IPS DF 4.7 (cell line): ENCODE data around the gene RUNX2.

ENCODE experiments used
- DNase-seq: peaks from one replicate; pipeline ENCODE4 v3.0.0-alpha.2; 2013; ENCODE audit warnings: low spot score; ENCODE audit errors: extremely low read depth

RUNX2 gene

GRCh38 chr6:45689926-45690615, 361.9 kb downstream of the RUNX2 start:
- DNase-seq = no peak

DNA sequence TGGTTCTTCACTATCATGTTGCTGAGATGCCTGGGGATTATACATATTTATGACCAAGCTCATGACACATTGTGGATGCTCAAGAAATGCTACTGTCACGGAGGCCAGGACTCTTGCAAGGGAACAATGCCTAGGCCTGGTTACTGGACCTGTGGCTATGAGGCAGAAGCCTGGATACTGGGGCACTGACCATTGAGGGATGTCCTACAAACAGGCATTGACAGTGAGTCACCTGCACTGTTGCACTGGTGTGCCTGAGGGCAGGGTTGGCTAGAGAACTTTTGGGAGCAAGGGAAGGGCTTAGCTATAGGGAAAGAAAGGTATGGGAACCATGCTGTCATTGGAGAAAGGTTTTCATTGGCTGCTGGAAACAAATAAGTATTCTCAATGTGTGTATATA, 362.7 kb downstream of the RUNX2 start:
- no peak for DNase-seq

- DNase-seq = no peak
Measured at GRCh38 chr6:45691426-45691825, 363.3 kb downstream of the RUNX2 start.

DNA sequence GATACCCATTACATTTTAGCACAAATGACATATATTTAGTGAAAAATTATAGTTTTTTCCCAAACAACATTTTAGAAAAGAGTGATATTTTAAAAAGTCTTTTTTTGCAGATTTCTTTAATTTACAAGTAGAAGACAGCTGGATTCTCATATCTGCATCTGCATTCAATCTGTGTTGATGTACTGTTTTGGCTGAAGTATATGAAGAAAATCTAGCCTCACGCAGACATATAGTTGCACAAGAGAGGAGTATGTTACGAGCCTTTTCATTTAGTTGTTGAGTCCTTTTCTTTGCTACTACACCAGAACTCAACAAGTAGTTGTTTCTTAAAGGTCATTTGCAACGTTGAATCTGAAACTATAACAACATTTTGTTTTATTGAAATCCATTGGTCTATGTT, 363.9 kb downstream of the RUNX2 start:
- DNase-seq = no peak

DNA sequence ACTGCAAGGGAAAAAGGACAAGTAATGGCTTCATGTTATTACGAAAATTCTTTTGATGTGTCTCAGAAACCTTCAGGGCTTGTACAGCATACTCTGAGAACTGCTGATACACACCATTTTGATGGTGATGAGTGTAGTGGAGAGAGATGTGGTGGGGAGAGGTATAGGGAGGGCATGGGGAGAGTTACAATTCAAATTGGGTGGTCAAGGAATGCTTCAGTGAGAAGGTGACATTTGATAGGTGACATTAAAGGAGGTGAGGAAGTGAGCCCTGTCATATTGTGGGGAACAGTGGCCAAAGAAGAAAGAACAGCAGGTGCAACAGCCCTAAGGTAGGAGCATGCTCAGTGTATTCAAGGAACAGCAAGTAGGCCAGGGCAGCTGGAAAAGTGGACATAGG, 368.6 kb downstream of the RUNX2 start:
- DNase-seq = no peak

DNA sequence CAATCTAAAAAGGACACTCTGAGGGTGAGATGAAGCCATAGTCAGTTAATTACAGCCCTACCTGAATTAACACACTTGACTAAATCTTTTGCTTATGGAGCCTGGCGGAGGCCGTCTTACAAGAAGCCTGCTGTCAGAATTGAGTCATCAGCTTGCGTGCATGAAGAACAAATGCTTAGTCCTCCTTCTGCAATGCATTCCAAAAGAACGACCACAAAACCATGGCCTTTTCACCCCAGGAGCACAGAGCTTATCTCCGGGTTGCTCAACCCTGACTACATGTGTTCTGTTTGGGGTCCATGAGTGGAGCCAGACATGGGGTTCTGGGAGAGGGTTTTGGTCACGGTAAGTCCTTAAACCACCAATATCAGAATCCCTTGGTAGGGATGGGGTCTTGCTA, 369.5 kb downstream of the RUNX2 start:
- no peak for DNase-seq

GRCh38 chr6:45698046-45698445, 369.9 kb downstream of the RUNX2 start:
- no peak for DNase-seq

GRCh38 chr6:45699663-45700062, 371.5 kb downstream of the RUNX2 start:
- DNase-seq = no peak

DNA sequence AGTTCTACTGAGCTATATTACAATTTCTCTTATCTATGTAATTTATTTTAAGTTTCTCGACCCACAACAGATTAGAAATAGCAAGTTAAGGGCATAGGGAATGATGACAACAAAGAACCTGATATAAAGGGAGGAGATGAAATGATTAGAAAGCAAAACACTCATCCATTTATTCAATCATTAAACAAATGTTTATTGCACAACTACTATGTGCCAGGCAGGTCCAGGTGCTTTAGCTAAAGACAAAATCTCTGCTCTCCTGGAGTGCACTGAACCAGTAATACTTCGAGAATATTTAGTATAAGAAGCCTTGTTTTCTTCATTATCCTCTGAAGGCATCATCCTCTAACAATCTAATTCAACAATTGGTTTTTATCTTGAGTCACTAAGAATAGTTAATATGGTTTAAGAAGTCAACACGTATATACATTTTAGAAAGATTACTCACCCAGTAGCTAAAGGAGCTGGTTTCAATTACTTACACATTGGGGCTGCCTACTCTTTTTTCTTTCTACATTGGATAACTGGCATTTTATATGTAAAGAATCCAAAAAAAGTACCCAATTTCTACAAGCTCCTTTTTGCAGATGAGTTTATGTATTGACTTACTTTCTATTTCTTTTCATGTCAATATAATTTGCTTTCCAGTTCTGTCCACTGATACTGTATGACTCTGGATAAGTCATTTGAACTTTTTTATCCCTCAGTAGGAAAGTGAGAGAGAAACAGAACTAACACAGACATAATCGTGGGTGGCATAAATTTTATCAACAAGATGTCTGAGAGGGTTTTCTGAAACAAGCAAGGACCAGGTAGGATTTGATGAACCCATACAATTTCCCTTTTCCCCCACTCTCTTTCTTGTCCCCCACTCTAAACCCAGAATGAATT, 375.0 kb downstream of the RUNX2 start:
- DNase-seq = no peak

GRCh38 chr6:45704056-45704800, 376.1 kb downstream of the RUNX2 start:
- DNase-seq = no peak

DNA sequence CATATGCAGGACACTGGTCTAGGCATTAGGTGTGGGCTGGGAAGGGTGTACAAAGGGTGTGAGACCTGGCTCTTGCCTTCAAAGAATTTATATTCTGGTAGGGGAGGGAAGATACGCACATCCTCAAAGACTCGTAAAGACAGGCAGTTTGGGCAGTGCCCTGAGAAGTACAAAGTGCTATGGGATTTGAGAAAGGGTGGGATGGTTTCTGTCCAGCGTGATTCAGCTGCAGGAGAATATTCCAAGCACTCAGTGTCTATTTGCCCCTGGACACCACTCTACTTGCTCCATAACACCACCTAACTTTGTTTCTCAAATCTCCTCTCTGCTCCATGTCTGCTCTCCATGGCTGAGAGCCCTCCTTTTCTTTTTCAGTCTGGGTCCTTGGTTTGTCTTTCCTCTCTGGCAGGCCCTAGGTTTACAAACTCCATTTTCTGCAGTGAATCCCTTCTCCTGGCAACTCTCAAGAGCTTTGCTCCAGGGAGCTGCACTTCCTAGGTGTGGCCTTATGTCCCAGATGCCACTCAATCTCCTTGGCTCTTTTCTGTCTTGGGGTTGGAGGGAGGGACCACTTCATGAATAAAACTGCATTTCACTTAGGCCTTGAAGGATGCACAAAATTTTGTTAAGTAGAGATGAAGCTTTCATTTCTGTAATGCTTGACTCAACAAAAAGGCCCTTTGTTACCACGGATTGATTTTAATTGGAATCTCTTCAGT, 377.2 kb downstream of the RUNX2 start:
- DNase-seq = no peak

DNA sequence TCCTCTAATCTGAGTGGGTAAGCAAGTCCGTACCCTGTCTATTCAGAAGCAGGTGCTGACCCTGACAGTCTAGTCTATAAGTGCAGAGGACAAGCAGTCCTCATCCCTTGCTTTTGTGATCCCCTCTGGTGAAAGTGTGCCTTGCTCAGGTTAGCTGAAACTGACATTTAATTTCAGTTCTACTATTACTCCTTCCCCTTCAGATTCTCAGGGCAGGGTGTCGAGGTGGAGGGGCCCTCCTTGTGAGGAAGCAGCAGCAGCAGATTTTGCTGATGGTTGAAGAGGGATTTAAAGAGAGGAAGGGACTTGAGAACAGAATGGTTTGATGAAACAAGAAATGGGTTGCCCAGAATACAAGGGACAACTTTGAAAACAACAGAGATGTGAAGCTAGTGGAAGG, 378.2 kb downstream of the RUNX2 start:
- no peak for DNase-seq

GRCh38 chr6:45707176-45707575, 379.0 kb downstream of the RUNX2 start:
- DNase-seq = no peak

GRCh38 chr6:45709781-45710220, 381.7 kb downstream of the RUNX2 start:
- DNase-seq = no peak

GRCh38 chr6:45710304-45710821, 382.2 kb downstream of the RUNX2 start:
- no peak for DNase-seq

GRCh38 chr6:45712076-45712475, 383.9 kb downstream of the RUNX2 start:
- DNase-seq = no peak

GRCh38 chr6:45712786-45713185, 384.7 kb downstream of the RUNX2 start:
- DNase-seq = no peak
